ENCODE data around the gene FREM2.

DNA sequence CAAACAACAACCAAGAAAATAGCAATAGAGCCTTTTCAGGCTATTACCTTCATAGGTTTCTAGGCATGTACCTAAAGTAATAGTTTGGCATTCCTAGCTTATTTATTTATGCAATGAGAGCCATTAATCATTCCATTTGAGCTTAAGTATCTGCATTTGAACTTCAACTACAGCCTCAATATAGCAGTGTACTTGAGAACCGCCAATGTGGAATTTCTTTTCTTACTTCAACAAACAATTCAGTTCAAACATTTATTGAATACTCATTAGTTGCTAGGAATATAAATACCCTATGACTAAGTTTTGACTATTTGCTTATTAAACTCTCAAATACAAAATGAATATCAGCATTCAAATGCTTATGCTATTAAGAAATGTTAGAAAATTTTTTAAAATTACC is 38.0 kb upstream of the FREM2 start:
- TF ChIP-seq, protein P1, sequence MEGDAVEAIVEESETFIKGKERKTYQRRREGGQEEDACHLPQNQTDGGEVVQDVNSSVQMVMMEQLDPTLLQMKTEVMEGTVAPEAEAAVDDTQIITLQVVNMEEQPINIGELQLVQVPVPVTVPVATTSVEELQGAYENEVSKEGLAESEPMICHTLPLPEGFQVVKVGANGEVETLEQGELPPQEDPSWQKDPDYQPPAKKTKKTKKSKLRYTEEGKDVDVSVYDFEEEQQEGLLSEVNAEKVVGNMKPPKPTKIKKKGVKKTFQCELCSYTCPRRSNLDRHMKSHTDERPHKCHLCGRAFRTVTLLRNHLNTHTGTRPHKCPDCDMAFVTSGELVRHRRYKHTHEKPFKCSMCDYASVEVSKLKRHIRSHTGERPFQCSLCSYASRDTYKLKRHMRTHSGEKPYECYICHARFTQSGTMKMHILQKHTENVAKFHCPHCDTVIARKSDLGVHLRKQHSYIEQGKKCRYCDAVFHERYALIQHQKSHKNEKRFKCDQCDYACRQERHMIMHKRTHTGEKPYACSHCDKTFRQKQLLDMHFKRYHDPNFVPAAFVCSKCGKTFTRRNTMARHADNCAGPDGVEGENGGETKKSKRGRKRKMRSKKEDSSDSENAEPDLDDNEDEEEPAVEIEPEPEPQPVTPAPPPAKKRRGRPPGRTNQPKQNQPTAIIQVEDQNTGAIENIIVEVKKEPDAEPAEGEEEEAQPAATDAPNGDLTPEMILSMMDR (IDR thresholded peaks at IDR 0.05; ENCODE audit: insufficient read depth, low read depth, low read length), result no peak
- no peak for TF ChIP-seq EZH2 (IDR thresholded peaks at IDR 0.05; ENCODE audit: insufficient read depth, low read length)

Data from astrocyte (in vitro differentiated cells and primary cell).